ENCODE data around the gene TATDN2. TPM values are rescaled to one million over a fixed set of nuclear protein-coding genes. Genes with fewer than 3 reads are reported as not detected.

The TATDN2 gene, protein sequence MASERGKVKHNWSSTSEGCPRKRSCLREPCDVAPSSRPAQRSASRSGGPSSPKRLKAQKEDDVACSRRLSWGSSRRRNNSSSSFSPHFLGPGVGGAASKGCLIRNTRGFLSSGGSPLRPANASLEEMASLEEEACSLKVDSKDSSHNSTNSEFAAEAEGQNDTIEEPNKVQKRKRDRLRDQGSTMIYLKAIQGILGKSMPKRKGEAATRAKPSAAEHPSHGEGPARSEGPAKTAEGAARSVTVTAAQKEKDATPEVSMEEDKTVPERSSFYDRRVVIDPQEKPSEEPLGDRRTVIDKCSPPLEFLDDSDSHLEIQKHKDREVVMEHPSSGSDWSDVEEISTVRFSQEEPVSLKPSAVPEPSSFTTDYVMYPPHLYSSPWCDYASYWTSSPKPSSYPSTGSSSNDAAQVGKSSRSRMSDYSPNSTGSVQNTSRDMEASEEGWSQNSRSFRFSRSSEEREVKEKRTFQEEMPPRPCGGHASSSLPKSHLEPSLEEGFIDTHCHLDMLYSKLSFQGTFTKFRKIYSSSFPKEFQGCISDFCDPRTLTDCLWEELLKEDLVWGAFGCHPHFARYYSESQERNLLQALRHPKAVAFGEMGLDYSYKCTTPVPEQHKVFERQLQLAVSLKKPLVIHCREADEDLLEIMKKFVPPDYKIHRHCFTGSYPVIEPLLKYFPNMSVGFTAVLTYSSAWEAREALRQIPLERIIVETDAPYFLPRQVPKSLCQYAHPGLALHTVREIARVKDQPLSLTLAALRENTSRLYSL
- total RNA-seq: 39.4 TPM

DNA sequence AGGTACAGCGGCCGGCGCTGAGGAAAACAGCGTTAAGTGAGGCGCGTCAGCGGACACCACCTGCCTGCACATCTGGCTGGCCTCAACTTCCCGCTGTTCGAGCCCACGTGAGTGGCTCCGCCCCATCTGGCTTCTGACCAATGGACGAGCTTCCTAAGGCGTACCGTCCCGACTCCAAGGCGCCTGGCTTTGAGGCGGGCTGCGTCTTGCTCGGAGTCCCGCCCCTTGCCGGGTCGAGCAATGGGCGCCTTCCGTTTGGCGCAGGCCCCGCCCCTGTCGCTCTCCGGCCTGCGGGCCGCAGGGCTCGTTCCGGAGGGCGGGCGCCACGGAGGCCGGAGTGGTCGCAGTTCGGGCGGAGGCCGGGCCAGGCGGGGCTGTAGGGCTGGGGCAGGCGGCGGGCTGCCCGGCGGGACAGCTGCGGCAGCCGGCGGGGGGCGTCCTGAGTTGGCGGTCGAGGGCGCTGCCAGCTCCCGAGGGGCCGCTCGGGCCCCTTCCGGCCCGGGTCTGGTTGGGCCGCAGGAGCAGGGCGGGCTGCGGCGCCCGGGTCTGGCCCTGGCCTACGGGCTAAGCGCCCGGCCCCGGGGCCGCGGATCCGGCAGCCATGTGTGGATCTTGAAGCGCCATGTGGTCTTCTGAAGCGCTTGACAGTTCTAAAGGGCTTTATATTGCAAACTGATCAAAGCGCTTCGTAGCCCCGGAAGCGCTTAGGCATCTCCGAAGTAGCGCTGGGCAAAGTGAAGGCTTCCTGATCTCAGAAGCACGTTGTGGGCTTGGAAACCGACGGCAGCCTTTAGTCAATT, at the start of gene TATDN2:
TSS of gene TATDN2 (plus strand) at position 276 of the 800 bp plus-strand sequence. CDS start 742 bp downstream, outside the sequence.

DNA sequence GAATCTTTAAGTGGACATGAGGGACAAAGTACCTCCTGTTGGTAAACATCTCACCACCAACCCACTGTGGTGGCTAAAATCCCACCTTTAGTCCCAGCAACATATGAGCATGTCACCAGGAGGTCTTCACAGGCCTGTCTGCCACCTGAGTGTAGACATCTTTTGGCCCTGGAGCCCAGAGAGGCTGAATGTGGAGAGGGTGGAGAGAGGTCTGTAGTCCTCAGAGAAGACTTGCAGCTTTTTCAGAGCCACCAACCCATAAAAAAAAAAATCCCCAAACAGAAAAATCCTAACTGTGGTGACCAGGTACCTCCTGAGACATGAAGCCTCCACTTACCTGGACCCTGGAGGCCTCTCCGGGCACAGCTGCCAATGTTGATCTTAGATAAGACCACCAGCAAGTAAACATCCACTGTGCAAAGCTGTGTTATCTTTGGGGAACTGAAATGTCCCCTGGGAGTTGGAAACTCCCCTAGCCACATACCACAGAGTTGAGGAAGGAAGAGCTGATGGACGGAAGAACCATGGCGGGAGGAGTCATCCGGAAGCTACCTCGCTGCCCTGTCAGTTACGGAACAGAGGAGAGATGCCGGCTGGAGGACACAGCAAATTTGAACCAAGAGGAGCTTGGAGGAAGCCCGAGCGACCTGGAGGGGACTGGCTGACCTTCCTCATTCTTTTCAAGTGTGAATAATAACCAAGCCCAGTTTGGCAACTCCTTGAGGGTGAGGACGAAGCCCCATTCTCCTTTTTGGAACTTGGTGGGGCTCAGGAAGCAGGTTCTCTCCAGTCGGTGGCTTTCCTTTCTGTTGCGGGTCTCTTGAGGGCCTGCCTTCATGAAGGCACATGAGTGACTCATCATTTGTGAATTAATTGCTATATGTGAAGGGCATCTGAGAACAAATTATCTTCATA, 44.5 kb downstream of the TATDN2 start, which contains the start of gene GHRL:
TSS of gene GHRL (minus strand) at position 443 of the 915 bp plus-strand sequence. CDS start 2,767 bp downstream, outside the sequence.

Small RNA genes lying within 50 kb of the gene (small RNA-seq; reads per million reads assigned to genes)
- gene MIR378B (0.33 reads per million, percentile 29 among the genes with 10 or more reads in this experiment), gene RF02126 (not detected)

Other genes starting within 250 kb of the TATDN2 start
- 7.2 TPM for gene FANCD2, start 222.0 kb upstream of the TATDN2 start, total RNA-seq
- gene FANCD2OS, start 140.2 kb upstream of the TATDN2 start, total RNA-seq: not detected
- 99.4 TPM for gene BRK1, start 132.8 kb upstream of the TATDN2 start, total RNA-seq
- 92.7 TPM for gene VHL, start 106.7 kb upstream of the TATDN2 start, total RNA-seq
- gene IRAK2, start 83.5 kb upstream of the TATDN2 start, total RNA-seq: 6.0 TPM
- not detected for gene GHRL, start 44.5 kb downstream of the TATDN2 start, total RNA-seq
- 61.4 TPM for gene SEC13, start 72.7 kb downstream of the TATDN2 start, total RNA-seq

Data from diencephalon (tissue), 1 donor.